ENCODE data around the gene CPNE7. TPM values are rescaled to one million over a fixed set of nuclear protein-coding genes. Genes with fewer than 3 reads are reported as not detected.

CPNE7 gene
- total and polyA plus RNA-seq, 2 of the 13 experiments (the other 11 are each of a cell fraction or from before 2014, with no cell fraction given): 0.59 TPM; not detected in 1

- TF ChIP-seq, protein P1, sequence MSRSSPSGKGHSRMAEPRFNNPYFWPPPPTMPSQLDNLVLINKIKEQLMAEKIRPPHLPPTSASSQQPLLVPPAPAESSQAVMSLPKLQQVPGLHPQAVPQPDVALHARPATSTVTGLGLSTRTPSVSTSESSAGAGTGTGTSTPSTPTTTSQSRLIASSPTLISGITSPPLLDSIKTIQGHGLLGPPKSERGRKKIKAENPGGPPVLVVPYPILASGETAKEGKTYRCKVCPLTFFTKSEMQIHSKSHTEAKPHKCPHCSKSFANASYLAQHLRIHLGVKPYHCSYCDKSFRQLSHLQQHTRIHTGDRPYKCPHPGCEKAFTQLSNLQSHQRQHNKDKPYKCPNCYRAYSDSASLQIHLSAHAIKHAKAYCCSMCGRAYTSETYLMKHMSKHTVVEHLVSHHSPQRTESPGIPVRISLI (CRISPR knock-in tag; IDR thresholded peaks at IDR 0.05; ENCODE audit: borderline replicate concordance): no peak
- TF ChIP-seq NFE2L1 (CRISPR knock-in tag; IDR thresholded peaks at IDR 0.05; ENCODE audit: borderline replicate concordance): no peak
- no peak for TF ChIP-seq SMARCC2 (IDR thresholded peaks at IDR 0.05)
- no peak for TF ChIP-seq ZMAT3 (CRISPR knock-in tag; conservative IDR thresholded peaks at IDR 0.05)
- TF ChIP-seq ATF5 (CRISPR knock-in tag; IDR thresholded peaks at IDR 0.05; ENCODE audit: low read depth): no peak
- TF ChIP-seq ZNF775 (CRISPR knock-in tag; IDR thresholded peaks at IDR 0.05; ENCODE audit: borderline replicate concordance): no peak
- TF ChIP-seq, protein P2, sequence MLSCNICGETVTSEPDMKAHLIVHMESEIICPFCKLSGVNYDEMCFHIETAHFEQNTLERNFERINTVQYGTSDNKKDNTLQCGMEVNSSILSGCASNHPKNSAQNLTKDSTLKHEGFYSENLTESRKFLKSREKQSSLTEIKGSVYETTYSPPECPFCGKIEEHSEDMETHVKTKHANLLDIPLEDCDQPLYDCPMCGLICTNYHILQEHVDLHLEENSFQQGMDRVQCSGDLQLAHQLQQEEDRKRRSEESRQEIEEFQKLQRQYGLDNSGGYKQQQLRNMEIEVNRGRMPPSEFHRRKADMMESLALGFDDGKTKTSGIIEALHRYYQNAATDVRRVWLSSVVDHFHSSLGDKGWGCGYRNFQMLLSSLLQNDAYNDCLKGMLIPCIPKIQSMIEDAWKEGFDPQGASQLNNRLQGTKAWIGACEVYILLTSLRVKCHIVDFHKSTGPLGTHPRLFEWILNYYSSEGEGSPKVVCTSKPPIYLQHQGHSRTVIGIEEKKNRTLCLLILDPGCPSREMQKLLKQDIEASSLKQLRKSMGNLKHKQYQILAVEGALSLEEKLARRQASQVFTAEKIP (CRISPR knock-in tag; IDR thresholded peaks at IDR 0.05; ENCODE audit: borderline replicate concordance): no peak
- TF ChIP-seq, protein P3, sequence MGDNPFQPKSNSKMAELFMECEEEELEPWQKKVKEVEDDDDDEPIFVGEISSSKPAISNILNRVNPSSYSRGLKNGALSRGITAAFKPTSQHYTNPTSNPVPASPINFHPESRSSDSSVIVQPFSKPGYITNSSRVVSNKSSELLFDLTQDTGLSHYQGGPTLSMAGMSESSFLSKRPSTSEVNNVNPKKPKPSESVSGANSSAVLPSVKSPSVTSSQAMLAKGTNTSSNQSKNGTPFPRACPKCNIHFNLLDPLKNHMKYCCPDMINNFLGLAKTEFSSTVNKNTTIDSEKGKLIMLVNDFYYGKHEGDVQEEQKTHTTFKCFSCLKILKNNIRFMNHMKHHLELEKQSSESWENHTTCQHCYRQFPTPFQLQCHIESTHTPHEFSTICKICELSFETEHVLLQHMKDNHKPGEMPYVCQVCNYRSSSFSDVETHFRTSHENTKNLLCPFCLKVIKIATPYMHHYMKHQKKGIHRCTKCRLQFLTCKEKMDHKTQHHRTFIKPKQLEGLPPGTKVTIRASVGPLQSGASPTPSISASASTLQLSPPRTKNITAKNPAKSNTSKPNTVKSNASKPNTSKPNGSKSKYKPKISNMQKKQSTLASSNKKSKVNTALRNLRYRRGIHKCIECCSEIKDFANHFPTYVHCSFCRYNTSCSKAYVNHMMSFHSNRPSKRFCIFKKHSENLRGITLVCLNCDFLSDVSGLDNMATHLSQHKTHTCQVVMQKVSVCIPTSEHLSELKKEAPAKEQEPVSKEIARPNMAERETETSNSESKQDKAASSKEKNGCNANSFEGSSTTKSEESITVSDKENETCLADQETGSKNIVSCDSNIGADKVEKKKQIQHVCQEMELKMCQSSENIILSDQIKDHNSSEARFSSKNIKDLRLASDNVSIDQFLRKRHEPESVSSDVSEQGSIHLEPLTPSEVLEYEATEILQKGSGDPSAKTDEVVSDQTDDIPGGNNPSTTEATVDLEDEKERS (CRISPR knock-in tag; IDR thresholded peaks at IDR 0.05): no peak
- TF ChIP-seq ZNF781 (CRISPR knock-in tag; IDR thresholded peaks at IDR 0.05; ENCODE audit: borderline replicate concordance, not compliant biosample characterization): no peak
- TF ChIP-seq TEAD2 (CRISPR knock-in tag; IDR thresholded peaks at IDR 0.05): no peak
- no peak for TF ChIP-seq ZNF382 (CRISPR knock-in tag; IDR thresholded peaks at IDR 0.05; ENCODE audit: borderline replicate concordance)
- 0 out of 2 replicates have a peak, but pooled peaks have one; percentile 6 for TF ChIP-seq FOSL2 (CRISPR knock-in tag; IDR thresholded peaks at IDR 0.05)
- TF ChIP-seq ZNF335 (CRISPR knock-in tag; IDR thresholded peaks at IDR 0.05): peak; percentile 19; the same call in 1 of the 2 replicates
- TF ChIP-seq TGIF2 (CRISPR knock-in tag; IDR thresholded peaks at IDR 0.05): no peak
- TF ChIP-seq ZNF263 (CRISPR knock-in tag; IDR thresholded peaks at IDR 0.05): no peak
- TF ChIP-seq NR2F2 (IDR thresholded peaks at IDR 0.05; ENCODE audit: borderline replicate concordance, low read depth): no peak
- no peak for TF ChIP-seq KAT2B (IDR thresholded peaks at IDR 0.05; ENCODE audit: borderline replicate concordance, low read depth, low read length)
- TF ChIP-seq ZNF101 (CRISPR knock-in tag; IDR thresholded peaks at IDR 0.05; ENCODE audit: borderline replicate concordance, low read depth): no peak
- no peak for TF ChIP-seq KAT8 (CRISPR knock-in tag; IDR thresholded peaks at IDR 0.05)
- TF ChIP-seq ZFP36L1 (CRISPR knock-in tag; IDR thresholded peaks at IDR 0.05): 0 out of 2 replicates have a peak, but pooled peaks have one; percentile 49
- no peak for TF ChIP-seq ZBTB46 (CRISPR knock-in tag; IDR thresholded peaks at IDR 0.05; ENCODE audit: borderline replicate concordance)
These were observed 11.7 kb upstream of the CPNE7 start (continued) for GRCh38 chr16:89563639-89564392.

Data from HepG2 (cell line).